Uterus (tissue), 2 donors: ENCODE measurements around the gene SP6.

Source experiments
- POLR2A ChIP-seq, 2 donors: fragments of 450-650 bp; IDR thresholded peaks; one replicate each; pipeline ENCODE4 v1.6.1; 2016; ENCODE audit warnings: antibody characterized with exemption in 2 of 2, mild to moderate bottlenecking in 1 of 2, moderate library complexity in 1 of 2
- TF ChIP-seq, protein P1 (sequence below), 4 experiments: fragments of 200-600 bp in 2 of 4; fragments of 450-650 bp in 2 of 4; sonication (generic) in 2 of 4; IDR thresholded peaks; one replicate each; pipeline ENCODE4 v1.5.1; 2016 to 2019; ENCODE audit warnings: antibody characterized with exemption in 4 of 4, mild to moderate bottlenecking in 2 of 4, moderate library complexity in 1 of 4

- TF ChIP-seq, protein P1, sequence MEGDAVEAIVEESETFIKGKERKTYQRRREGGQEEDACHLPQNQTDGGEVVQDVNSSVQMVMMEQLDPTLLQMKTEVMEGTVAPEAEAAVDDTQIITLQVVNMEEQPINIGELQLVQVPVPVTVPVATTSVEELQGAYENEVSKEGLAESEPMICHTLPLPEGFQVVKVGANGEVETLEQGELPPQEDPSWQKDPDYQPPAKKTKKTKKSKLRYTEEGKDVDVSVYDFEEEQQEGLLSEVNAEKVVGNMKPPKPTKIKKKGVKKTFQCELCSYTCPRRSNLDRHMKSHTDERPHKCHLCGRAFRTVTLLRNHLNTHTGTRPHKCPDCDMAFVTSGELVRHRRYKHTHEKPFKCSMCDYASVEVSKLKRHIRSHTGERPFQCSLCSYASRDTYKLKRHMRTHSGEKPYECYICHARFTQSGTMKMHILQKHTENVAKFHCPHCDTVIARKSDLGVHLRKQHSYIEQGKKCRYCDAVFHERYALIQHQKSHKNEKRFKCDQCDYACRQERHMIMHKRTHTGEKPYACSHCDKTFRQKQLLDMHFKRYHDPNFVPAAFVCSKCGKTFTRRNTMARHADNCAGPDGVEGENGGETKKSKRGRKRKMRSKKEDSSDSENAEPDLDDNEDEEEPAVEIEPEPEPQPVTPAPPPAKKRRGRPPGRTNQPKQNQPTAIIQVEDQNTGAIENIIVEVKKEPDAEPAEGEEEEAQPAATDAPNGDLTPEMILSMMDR (IDR thresholded peaks at IDR 0.05), result no peak
- no peak for TF ChIP-seq POLR2A (IDR thresholded peaks at IDR 0.05)
Measured at GRCh38 chr17:47803751-47804150, 47.2 kb downstream of the SP6 start.
